NCI-H345 treated with DMSO at 0.1 percent for 48 hours (cell line): ENCODE measurements around the gene THPO.

Experiments used
- DNase-seq: peaks from one replicate; lab custom pipeline; 2025; ENCODE audit not compliant: unreplicated experiment; lab: John Stamatoyannopoulos, UW

THPO gene

GRCh38 chr3:184384856-184385422 lies 6.9 kb upstream of the THPO start:
- no peak for DNase-seq

GRCh38 chr3:184384342-184384741 lies 6.3 kb upstream of the THPO start:
- DNase-seq = no peak

- DNase-seq = no peak
Observed at GRCh38 chr3:184383033-184383740, 5.2 kb upstream of the THPO start.

GRCh38 chr3:184382326-184383032 lies 4.5 kb upstream of the THPO start:
- DNase-seq = no peak

- no peak for DNase-seq
Observed at GRCh38 chr3:184381261-184382224, 3.5 kb upstream of the THPO start.

- DNase-seq = no peak
Observed at GRCh38 chr3:184380627-184381260, 2.7 kb upstream of the THPO start.

- DNase-seq = no peak
Observed at GRCh38 chr3:184380185-184380626, 2.2 kb upstream of the THPO start.

- DNase-seq = no peak
Observed at GRCh38 chr3:184379358-184380184, 1.6 kb upstream of the THPO start, which contains the start of gene CHRD. TSS of gene CHRD (plus strand) at chr3:184380054. CDS start at chr3:184380319, 265 bp downstream.

- DNase-seq = no peak
Observed at GRCh38 chr3:184378651-184379357, 797 bp upstream of the THPO start.

GRCh38 chr3:184377374-184377773 lies 633 bp downstream of the THPO start:
- DNase-seq = no peak

GRCh38 chr3:184375747-184376461 lies 2.1 kb downstream of the THPO start:
- DNase-seq = no peak

GRCh38 chr3:184373422-184373821 lies 4.6 kb downstream of the THPO start:
- no peak for DNase-seq

- DNase-seq = no peak
Observed at GRCh38 chr3:184372911-184373310, 5.1 kb downstream of the THPO start.

GRCh38 chr3:184372296-184372821 lies 5.6 kb downstream of the THPO start:
- no peak for DNase-seq

- peak; percentile 95 for DNase-seq
Observed at GRCh38 chr3:184371570-184372018, 6.4 kb downstream of the THPO start.

- no peak for DNase-seq
Observed at GRCh38 chr3:184368586-184369183, 9.3 kb downstream of the THPO start.

- DNase-seq = no peak
Observed at GRCh38 chr3:184368116-184368515, 9.9 kb downstream of the THPO start.
